Left forelimb (tissue), 1 donor: ENCODE measurements around the gene LMLN.
A peak's percentile ranks its signal among the peaks of the same experiment; 100 is the strongest.
"Not testable (repeated sequence)": the region's sequence is repeated elsewhere in the genome, so short reads cannot be mapped to it uniquely, and the experiment has no call there.

Source experiments
- DNase-seq: peaks from one replicate; pipeline ENCODE4 v3.0.0-alpha.2; 2018; ENCODE audit warnings: low spot score

Gene LMLN

GRCh38 chr3:198079771-198080520 is 119.9 kb downstream of the LMLN start:
- peak; percentile 62 for DNase-seq

- peak; percentile 84 for DNase-seq
Observed at GRCh38 chr3:198080521-198081384, 120.7 kb downstream of the LMLN start.

DNA sequence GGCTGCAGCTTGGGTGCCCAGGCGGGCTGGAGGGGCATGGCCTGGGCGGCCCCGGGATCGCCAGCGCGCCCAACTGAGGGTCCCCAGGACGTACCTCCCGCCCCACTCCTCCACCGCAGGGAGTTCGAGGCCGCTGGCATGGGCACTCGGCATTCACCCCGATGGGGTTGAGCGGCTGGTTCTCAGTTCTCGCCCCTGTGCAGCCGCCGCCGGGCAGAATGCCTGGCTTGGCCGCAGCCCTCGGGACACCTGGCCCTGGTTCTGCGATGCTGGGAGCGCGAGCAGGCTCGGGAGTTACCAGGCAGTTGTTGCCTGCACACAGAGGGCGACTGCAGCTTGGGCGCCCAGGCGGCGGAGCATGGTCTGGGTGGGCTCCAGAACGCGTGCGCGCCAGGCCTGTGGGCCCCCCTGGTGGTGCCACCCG is 121.4 kb downstream of the LMLN start:
- no peak for DNase-seq

DNA sequence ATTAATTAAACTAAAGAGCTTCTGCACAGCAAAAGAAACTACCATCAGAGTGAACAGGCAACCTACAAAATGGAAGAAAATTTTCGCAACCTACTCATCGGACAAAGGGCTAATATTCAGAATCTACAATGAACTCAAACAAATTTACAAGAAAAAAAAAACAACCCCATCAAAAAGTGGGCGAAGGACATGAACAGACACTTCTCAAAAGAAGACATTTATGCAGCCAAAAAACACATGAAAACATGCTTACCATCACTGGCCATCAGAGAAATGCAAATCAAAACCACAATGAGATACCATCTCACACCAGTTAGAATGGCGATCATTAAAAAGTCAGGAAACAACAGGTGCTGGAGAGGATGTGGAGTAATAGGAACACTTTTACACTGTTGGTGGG is 122.2 kb downstream of the LMLN start:
- not testable (repeated sequence) for DNase-seq

DNA sequence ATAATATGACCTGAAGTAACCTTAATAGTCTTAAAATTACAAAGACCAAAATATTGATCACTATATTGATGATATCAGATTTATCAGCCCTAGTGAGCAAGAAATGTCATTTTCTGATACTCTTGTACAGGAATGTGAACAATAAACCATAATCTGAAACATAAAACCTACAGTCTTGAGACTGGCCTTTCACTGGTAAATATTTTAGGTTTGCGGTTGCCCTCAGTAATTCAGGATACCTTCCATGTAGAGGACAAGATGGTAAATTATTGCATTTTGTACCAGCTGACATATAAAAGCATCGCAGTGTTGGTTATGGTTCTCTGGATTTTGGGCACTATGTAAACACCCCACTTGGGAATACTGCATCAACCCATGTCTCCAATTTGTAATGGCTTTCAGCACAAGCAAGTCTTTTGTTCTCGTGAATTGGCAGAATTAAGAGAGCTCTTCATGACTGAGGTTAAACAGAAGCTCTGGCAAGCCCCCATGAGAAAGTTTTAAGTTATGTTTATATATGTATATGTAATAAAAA is 128.5 kb downstream of the LMLN start:
- no peak for DNase-seq

DNA sequence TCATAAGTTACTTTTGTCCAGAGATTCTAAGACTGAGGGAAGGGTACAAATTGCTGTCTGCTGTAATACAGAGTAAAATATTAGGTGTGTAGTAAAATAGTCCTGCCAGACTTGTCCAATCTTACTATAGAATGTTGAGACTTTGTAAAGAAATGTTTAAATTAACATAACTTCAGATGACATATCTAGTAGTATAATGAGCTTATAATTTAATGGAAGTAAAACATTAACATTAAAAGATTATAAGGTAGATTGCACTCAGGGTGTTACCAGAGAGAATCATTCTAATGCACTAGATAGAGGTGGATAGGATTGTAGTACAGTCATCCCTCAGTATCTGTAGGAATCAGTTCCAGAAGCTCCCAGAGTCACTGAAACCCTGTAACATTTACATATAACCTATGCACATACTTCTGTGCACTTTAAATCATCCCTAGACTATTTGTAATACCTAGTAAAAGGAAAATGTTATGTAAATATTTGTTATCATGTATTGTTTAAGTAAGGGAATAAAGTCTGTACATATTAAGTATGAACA is 130.8 kb downstream of the LMLN start:
- no peak for DNase-seq

- no peak for DNase-seq
Observed at GRCh38 chr3:198092276-198092675, 132.3 kb downstream of the LMLN start.

- no peak for DNase-seq
Observed at GRCh38 chr3:198093112-198093679, 133.2 kb downstream of the LMLN start.
